Breast epithelium (tissue), 4 donors: ENCODE data around the gene TRA2B. TPM values are rescaled to one million over a fixed set of nuclear protein-coding genes. Genes with fewer than 3 reads are reported as not detected.

ENCODE experiments used
- DNase-seq, 2 donors: peaks; one replicate each; pipeline ENCODE4 v3.0.0-alpha.2; 2019; ENCODE audit warnings: low spot score in 2 of 2
- H3K27ac ChIP-seq, 2 donors: fragments of 200-600 bp; sonication (generic) in 1 of 2; one replicate each; pipeline ENCODE4 v1.5.1; 2016 to 2019; ENCODE audit warnings: mild to moderate bottlenecking in 1 of 2
- H3K27me3 ChIP-seq, 2 donors: fragments of 200-600 bp; sonication (generic) in 1 of 2; one replicate each; pipeline versions ENCODE4 v1.5.1 to v1.6.0; 2017 to 2019; ENCODE audit warnings: control low read depth in 1 of 2, mild to moderate bottlenecking in 1 of 2
- H3K36me3 ChIP-seq: fragments of 200-600 bp; one replicate; pipeline ENCODE4 v1.5.1; 2019
- H3K4me1 ChIP-seq, 2 donors: fragments of 200-600 bp; sonication (generic); one replicate each; pipeline ENCODE4 v1.5.1; 2016 to 2019; ENCODE audit warnings: control low read depth in 1 of 2
- H3K4me3 ChIP-seq, 3 donors: fragments of 200-600 bp; sonication (generic); 1 replicate in 2 of 3; 2 replicates in 1 of 3; pipeline ENCODE4 v1.5.1; 2016 to 2019; ENCODE audit warnings: mild to moderate bottlenecking in 3 of 3, moderate library complexity in 2 of 3
- H3K9me3 ChIP-seq, 2 donors: fragments of 200-600 bp; sonication (generic) in 1 of 2; one replicate each; pipeline ENCODE4 v1.5.1; 2016 to 2019; ENCODE audit warnings: control low read depth in 1 of 2
- CTCF ChIP-seq, 3 donors: fragments of 450-650 bp; IDR thresholded peaks; one replicate each; pipeline ENCODE4 v1.5.1; 2016 to 2017; ENCODE audit warnings: antibody characterized with exemption in 3 of 3, mild to moderate bottlenecking in 3 of 3, moderate library complexity in 3 of 3
- POLR2A ChIP-seq: fragments of 450-650 bp; IDR thresholded peaks from one replicate; pipeline ENCODE4 v1.6.1; 2016; ENCODE audit warnings: antibody characterized with exemption, mild to moderate bottlenecking, moderate library complexity
- POLR2AphosphoS5 ChIP-seq, 3 donors: sonication (generic); formaldehyde crosslinking; IDR thresholded peaks; one replicate each; pipeline ENCODE4 v1.6.1; 2017; ENCODE audit warnings: antibody characterized with exemption in 3 of 3
- intact Hi-C: fragments of 100-400 bp; cut with DNase I; formaldehyde crosslinking; loops from one replicate; pipeline ENCODE4 v1.15.1; 2023; ENCODE audit warnings: low total_unique reads
- total RNA-seq, 3 donors: library from RNA; depleted of rRNA; stranded (reverse); fragments of >200 nt; gene quantifications; one replicate each; pipeline ENCODE4 v1.1.0, GENCODE V29; 2016

The TRA2B gene
- total RNA-seq, 3 donors from 2014 or later: 163 to 278 (median 179) TPM

GRCh38 chr3:185976977-185977678 is 39.3 kb upstream of the TRA2B start:
- H3K27me3 ChIP-seq: no peaks in the 10 kb centered on the region
- no peaks in the 10 kb centered on the region for H3K9me3 ChIP-seq
- DNase-seq: peak; percentile 53 to 73
- no peak for TF ChIP-seq POLR2AphosphoS5 (IDR thresholded peaks at IDR 0.05)
- TF ChIP-seq POLR2A: no peak
- TF ChIP-seq CTCF (IDR thresholded peaks at IDR 0.05): peak; percentile 56 to 63 (median 61)
- H3K36me3 ChIP-seq: no peaks in the 10 kb centered on the region
- no peak overlapping the region for H3K4me3 ChIP-seq
- no peak overlapping the region for H3K27ac ChIP-seq
- intact Hi-C loops: no loop called here
- H3K4me1 ChIP-seq: no peaks in the 10 kb centered on the region

GRCh38 chr3:185976100-185976499 is 38.3 kb upstream of the TRA2B start:
- Histone ChIP-seq H3K27ac (no peak overlapping the region), H3K9me3 (no peaks in the 10 kb centered on the region), H3K36me3 (no peaks in the 10 kb centered on the region), H3K4me3 (no peak overlapping the region), H3K27me3 (no peaks in the 10 kb centered on the region), H3K4me1 (no peaks in the 10 kb centered on the region)
- no peak for TF ChIP-seq POLR2AphosphoS5 (IDR thresholded peaks at IDR 0.05)
- no peak for TF ChIP-seq POLR2A
- TF ChIP-seq CTCF (IDR thresholded peaks at IDR 0.05): no peak
- no peak for DNase-seq
- intact Hi-C loops: no loop called here

GRCh38 chr3:185971579-185971978 is 33.8 kb upstream of the TRA2B start:
- no peaks in the 10 kb centered on the region for H3K9me3 ChIP-seq
- H3K36me3 ChIP-seq: no peaks in the 10 kb centered on the region
- H3K27me3 ChIP-seq: no peaks in the 10 kb centered on the region
- no peaks in the 10 kb centered on the region for H3K4me1 ChIP-seq
- no peak overlapping the region for H3K4me3 ChIP-seq
- TF ChIP-seq POLR2A (no peak), CTCF (IDR thresholded peaks at IDR 0.05) (no peak), POLR2AphosphoS5 (IDR thresholded peaks at IDR 0.05) (no peak)
- no peak overlapping the region for H3K27ac ChIP-seq
- intact Hi-C loops: no loop called here
- no peak for DNase-seq

DNA sequence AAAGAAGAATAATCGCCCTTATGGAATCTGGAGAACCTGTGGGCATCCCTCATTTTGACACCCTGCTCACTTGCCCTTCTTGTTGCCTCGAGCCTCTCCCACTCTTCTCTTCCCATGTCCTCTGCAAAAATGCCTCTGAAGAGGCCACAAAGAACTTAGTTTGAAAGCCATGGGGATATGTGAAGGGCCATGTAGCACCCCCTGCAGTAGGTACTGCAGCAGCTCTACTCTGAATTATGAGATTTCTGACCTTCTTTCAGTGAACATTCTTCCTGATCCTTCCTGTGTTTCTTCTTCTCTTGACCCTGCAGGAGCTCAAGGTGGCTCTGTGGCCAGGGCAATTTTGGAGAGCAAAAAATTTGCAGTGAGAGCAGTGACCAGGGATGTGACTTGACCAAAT is 30.4 kb upstream of the TRA2B start:
- TF ChIP-seq POLR2A: no peak
- TF ChIP-seq POLR2AphosphoS5 (IDR thresholded peaks at IDR 0.05): no peak
- TF ChIP-seq CTCF (IDR thresholded peaks at IDR 0.05): no peak
- no peak for DNase-seq
- Histone ChIP-seq H3K4me3 (no peak overlapping the region), H3K9me3 (no peaks in the 10 kb centered on the region), H3K4me1 (no peaks in the 10 kb centered on the region), H3K27ac (no peak overlapping the region), H3K36me3 (no peaks in the 10 kb centered on the region), H3K27me3 (no peaks in the 10 kb centered on the region)
- intact Hi-C loops: no loop called here

DNA sequence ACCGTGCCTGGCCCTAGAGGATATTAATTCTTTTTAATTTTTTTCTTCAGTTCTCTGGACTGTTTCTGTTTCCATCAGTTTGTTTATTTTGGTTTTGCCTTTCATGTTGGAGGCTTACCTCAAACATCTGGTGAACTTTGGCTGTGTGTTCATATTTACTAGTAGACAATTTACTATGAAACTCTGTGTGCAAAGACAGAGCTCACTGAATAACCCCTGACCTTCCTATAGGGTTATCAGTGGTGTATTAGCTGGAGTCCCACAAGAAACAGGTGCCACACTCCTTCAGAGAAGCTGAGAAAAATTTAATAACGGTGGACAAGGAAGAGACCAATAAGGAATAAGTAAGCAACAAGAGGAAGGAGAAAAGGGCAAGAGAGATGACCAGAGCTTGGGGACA is 28.8 kb upstream of the TRA2B start:
- Histone ChIP-seq H3K9me3 (no peaks in the 10 kb centered on the region), H3K4me3 (no peak overlapping the region), H3K4me1 (no peaks in the 10 kb centered on the region), H3K36me3 (no peaks in the 10 kb centered on the region), H3K27me3 (no peaks in the 10 kb centered on the region), H3K27ac (no peak overlapping the region)
- intact Hi-C loops: no loop called here
- TF ChIP-seq POLR2A: no peak
- no peak for TF ChIP-seq CTCF (IDR thresholded peaks at IDR 0.05)
- TF ChIP-seq POLR2AphosphoS5 (IDR thresholded peaks at IDR 0.05): no peak
- no peak for DNase-seq
